Retinal pigment epithelial cell (primary cell): ENCODE measurements around the gene CHCHD5.

Source experiments
- DNase-seq: peaks from one replicate; pipeline ENCODE4 v3.0.0-alpha.2; 2010; ENCODE audit warnings: low read depth
- H3K4me3 ChIP-seq: 2 replicates; pipeline ENCODE4 v1.5.1; 2011; ENCODE audit warnings: mild to moderate bottlenecking, low read length, control low read depth, moderate library complexity
- CTCF ChIP-seq: conservative IDR thresholded peaks from 2 replicates; pipeline ENCODE4 v1.5.1; 2011; ENCODE audit warnings: low read depth, low read length, control low read depth, inconsistent platforms

The CHCHD5 gene

GRCh38 chr2:112580084-112580483 lies 4.3 kb upstream of the CHCHD5 start:
- DNase-seq: no peak
- H3K4me3 ChIP-seq: no peak overlapping the region
- no peak for TF ChIP-seq CTCF

GRCh38 chr2:112582314-112582746 lies 2.1 kb upstream of the CHCHD5 start:
- DNase-seq: no peak
- no peak overlapping the region for H3K4me3 ChIP-seq
- peak; percentile 53 for TF ChIP-seq CTCF

GRCh38 chr2:112583497-112584133 lies 794 bp upstream of the CHCHD5 start:
- DNase-seq: no peak
- peak overlapping the region; percentile 89 for H3K4me3 ChIP-seq
- no peak for TF ChIP-seq CTCF

GRCh38 chr2:112584891-112585250 lies 462 bp downstream of the CHCHD5 start:
- TF ChIP-seq CTCF: no peak
- no peak for DNase-seq
- peak overlapping the region; percentile 89 for H3K4me3 ChIP-seq

GRCh38 chr2:112585400-112585799 lies 991 bp downstream of the CHCHD5 start:
- peak overlapping the region; percentile 89 for H3K4me3 ChIP-seq
- no peak for TF ChIP-seq CTCF

GRCh38 chr2:112585873-112586464 lies 1.6 kb downstream of the CHCHD5 start:
- no peak for TF ChIP-seq CTCF
- H3K4me3 ChIP-seq: no peak overlapping the region
- no peak for DNase-seq

More at GRCh38 chr2:112585400-112585799, 991 bp downstream of the CHCHD5 start:
- no peak for DNase-seq

GRCh38 chr2:112588611-112589045 lies 4.2 kb downstream of the CHCHD5 start:
- no peak overlapping the region for H3K4me3 ChIP-seq
- TF ChIP-seq CTCF: no peak
- no peak for DNase-seq
